ENCODE measurements around the gene DNAJB6.

Gene DNAJB6

DNA sequence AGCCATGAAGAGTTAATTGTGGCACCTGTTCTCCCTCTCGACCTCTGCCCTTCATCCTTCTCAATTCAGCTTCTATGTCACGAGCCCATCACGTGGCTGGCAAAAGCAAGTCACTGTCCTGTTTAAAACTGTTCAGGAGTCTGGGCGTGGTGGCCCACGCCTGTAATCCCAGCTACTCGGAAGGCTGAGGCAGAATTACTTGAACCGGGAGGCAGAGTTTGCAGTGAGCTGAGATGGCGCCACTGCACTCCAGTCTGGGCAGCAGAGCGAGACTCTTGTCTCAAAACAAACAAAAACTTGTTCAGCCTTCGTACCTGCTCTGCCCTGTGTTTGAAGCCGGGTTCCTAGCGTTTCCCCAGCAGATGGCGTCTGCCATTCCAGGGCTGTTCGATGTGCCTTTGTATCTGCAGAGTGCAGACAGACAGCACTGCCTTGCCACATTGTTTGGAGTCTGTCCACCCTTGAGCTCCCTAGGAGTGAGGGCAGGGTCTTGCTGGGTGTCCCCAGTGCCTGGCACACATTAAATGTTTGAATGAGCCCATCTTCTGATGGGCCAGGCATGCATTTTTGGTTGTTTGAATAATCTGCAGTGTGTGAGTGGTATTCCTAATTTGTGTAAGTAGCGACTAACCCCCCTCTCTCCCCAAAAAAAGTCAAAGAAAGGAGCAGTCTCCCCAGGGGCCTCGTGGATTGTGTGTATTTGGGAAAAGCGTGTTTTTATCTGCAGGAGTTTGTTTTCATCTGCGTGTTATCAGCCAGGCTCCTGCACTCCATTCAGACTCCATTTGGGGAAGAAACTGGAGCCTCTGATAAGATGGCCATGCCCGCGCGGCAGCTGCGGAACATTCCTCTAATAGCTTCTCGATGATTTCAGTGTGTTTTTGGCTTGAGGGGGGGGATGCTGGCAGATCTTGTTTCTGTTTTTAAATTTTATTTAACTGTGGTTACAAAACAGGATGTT, 61.2 kb downstream of the DNAJB6 start:
- DNase-seq = peak; percentile 89

DNA sequence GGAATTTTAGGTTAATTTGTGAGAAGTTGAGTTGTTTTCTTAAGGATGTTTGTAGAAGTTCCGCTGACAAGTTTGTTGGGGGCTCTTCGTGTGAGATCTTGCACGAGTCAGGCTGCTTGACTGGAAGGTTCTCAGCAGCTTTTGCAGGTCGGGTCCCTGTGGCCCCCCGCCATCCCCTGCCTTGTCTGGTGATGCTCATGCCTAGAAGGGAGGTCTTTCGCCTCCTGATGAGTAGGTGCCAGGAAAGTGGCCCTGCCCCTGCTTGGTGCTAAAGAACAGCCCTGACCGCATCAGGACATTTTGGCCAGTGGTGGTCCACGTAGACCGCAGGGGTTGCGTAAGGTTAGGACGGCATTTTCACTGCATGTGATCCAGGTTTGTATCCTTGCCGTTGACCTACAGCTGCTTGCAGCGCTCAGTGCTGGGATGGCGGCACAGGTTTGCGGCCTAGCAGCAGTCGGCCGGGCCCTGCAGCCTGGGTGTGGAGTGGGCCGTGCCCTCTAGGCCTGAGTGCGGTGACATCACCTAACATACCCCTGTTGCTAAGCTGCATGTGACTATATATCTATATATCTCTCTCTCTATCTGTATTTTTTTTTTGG, 62.4 kb downstream of the DNAJB6 start:
- peak; percentile 15 for DNase-seq

DNA sequence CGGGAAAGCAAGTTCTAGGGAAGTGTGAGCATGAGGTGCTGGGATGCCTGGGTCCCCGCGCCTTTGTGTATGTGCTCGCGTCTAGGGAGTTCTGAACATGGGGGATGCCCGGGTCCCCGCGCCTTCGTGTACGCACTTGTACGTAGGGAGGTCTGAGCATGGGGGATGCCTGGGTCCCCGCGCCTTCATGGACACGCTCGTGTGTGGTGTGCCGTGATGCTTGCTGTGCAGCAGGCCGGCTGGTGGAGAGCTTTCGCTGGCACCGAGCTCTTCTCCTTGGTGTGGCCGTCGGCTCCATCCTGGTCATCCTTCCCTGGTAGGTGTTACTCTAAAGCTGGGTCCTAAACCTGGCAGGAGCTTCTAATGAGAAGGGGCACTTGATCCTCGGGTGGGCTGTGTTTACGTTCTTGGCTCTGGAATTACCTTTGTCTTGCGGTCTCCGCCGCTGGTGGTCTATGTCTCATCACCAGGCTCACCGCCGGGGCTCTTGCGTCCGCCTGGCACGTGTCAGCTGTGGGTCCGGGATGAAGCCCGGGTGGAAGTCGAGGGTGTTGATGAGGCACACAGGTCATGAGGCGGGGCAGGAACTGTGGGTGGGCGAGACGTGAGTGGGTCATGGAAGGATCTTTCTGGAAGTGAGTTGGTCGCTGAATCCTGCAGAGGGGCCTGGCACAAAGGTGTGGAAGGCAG, 63.5 kb downstream of the DNAJB6 start:
- DNase-seq = no peak

DNA sequence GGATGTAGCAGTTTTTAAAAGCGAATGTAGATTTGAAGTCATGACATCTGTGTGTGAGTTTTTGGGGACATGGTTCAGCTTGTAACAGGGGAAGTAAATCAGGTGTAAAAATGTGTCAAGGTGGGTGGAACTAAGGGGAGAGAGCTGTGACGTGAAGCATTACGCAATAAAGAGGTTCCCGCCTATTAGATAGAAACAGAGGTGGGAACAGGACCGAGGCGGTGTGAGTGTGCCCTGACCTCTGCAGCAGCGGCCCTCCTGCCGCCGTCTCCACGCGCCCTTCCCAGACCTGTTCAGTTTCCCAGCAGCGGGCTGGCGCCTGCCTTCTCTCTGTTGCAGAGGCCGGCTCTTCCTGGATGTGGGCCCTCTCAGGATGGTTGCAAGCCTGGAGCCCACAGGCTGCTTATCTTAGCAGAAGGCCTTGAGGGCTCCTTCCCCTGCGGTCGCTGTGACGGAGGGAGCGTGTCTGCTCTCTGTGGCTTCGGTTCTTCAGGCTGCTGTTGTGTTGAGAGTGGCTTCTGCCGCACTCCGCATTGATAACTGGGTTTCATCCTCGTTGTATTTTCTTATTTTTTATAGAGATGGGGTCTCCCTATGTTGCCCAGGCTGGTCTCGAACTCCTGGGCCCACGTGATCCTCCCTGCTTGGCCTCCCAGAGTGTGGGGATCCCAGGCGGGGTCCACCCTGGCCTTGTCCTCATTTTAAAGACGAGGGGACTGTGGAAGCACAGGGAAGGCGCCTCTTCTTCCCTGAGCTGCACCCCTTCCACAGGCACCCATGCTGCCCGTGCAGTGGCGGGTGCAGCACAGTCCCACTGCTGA, 65.0 kb downstream of the DNAJB6 start:
- DNase-seq = peak; percentile 96

DNA sequence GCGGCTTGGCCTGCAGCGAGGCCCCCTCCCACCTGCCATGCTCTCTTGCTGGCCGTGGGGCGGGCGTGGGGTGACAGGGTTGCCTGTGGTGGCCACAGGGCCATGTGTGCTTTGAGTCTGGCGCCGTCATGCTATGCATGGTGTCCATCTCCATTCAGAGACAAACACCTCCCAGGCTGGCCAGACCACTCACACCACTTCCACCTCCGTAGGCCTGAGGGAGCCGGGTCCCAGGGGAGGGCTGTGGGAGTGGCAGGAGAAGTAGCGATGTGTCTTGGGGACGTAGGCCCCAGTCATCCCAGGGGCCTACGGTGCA, 65.5 kb downstream of the DNAJB6 start:
- DNase-seq = no peak

DNA sequence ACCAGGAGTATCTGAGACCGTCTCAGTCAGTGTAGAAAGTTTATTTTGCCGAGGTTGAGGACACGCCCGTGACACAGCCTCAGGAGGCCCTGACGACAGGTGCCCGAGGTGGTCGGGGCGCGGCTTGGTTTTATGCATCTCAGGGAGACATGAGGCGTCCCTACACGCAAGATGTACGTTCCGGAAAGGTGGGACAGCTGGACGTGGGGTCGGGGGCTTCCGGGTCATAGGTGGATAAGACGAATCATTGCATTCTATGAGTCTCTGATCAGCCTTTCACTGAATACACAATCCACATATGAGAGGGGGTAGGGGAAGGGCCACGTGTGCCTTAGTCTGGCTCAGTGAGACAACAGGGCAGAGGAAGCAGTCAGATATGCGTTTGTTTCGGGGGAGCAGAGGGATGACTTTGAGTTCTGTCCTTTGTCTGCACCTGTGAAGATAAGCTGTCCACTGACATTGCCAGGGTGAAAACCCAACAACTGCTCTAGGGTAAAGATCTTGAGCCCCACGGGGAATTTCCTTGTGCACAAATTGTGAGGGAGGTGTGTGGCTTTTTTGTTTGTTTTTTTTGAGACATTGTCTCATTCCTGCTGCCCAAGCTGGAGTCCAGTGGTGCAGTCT, 66.2 kb downstream of the DNAJB6 start:
- peak; percentile 93 for DNase-seq

DNA sequence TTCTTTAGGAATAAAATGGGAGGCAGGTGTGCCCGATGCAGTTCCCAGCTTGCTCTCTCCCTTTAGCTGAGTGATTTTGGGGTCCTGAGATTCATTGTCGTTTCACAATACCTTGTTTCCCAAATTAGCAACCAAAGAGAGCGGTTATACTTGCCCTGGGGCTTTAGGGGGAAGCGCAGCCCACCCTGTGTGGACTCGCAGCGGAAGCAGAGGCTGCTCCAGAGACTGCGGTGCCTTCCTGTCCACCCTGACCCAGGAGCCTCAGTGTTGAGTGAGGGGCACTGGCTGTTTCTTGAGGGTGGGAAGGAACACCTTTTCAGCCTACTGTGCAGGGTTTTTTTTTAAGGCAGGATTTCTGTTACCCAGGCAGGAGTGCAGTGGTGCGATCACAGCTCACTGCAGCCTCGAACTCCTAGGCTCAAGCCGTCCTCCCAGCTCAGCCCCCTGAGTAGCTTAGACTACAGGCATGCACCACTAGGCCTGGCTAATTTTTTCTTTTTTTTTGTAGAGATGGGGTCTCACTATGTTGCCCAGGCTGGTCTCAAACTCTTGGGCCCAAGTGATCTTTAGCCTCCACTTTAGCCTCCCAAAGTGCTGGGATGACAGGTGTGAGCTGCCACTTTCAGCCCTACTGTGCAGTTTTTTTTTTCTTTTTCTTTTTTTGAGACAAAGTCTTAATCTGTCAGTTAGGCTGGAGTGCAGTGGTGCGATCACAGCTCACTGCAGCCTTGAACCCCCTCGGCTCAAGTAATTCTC, 67.0 kb downstream of the DNAJB6 start:
- no peak for DNase-seq

DNA sequence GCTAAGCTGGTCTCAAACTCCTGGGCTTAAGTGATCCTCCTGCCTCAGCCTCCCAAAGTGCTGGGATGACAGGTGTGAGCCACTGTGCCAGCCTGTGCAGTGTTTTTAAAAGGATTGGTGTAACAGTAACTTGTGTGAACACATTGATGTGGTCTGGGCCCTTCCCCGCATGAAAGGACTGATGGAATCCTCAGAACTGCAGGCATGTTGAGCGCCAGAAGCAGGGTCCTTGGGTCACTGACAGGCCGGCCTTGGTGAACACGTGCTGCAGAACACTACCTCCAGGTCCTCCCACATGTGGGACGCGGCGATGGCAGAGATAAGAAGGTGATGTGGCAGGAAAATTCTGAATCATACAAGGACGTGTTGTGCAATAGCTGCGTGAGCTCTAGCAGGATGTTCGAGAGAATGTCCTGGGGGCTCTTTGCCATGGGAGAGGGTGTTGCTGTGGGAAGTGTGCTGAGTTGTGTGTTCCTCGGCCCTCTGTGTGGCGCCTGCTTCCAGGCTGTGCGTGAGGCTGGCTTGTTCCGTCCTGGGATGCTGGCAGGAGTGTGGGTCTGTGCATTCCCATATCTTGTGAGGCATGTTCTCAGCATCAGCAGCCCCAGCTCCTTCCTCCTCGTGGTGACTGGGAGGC, 68.2 kb downstream of the DNAJB6 start:
- peak; percentile 89 for DNase-seq

DNA sequence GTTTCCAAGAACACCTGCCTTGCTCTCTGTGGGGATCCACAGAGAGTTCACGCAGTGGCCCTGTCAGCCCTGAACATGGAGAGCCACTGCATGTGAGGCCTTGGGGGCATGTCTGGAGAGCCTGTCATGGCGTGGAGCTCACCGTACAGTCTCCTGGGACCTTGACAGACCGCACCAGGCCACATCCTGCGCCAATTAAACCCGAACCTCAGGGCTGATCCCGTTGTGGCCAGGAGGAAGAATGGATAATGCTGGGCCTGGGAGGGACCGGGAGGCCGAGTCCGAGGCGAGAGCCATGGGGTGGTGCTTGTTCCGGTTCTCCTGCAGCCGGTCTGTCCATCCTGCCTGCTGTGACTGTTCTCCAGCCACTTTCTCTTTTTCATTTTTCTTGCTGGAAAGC, 68.7 kb downstream of the DNAJB6 start:
- DNase-seq = no peak

DNA sequence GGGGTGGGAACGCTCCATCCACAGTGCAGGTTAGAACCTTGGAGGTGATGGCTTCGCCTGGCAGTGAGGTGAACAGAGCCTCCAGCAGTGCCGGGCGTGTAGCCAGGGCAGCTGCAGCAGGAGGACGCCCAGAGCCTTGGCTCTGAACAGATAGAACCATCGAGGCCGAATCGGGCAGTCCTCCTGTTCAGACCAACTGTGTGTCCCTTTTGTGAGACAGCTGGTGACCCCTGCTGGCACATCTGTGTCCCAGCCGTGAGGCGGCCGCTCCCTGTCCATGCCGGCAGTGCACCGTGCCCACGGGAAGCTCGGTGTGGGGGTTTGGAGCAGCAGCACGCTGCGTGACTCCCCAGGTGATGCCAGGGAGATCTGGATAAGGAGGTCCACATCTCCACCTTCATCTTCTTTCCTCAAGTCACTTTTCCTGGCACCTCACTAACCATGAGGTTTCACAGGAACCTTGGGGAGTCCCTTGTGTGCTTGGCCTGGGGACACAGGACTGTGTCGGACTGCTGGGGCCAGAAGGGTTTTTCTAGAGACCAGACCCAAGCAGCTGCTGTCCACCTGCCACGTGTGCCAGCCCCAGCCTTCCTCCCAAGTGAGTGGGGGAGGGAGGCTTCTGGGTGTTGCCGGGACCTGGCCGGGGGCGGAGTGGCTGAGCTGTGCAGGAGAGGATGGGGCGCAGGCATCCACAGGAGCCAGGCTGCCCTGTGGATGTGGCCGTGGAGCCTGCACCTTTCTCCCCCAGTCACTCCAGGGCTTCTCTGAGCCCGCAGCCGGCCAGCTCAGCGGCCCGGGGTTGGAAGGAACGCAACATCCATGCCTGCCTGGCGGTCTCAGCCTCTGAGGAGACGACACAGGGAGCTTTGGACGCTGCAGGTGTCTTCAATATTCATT, 69.4 kb downstream of the DNAJB6 start:
- peak; percentile 77 for DNase-seq

DNA sequence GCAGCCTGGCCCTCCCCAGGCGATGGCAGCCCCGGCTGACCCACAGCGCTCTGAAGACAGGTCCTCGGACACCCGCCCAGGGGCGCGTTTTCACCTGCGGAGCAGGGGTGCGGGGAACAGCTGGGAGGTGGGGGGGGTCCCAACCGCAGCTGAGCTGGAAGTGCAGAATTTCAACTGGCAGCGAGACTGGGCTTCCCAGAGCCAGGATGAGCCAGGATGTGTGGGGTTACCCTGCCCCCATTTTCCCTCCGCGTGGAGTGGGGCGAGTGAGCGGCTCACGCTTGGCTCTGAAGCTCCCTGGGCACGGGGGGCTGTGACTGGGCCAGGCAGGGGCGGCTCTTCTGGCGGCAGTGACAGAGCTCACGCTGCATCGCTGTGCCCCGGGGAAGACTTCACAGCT, 70.2 kb downstream of the DNAJB6 start:
- DNase-seq = no peak

DNA sequence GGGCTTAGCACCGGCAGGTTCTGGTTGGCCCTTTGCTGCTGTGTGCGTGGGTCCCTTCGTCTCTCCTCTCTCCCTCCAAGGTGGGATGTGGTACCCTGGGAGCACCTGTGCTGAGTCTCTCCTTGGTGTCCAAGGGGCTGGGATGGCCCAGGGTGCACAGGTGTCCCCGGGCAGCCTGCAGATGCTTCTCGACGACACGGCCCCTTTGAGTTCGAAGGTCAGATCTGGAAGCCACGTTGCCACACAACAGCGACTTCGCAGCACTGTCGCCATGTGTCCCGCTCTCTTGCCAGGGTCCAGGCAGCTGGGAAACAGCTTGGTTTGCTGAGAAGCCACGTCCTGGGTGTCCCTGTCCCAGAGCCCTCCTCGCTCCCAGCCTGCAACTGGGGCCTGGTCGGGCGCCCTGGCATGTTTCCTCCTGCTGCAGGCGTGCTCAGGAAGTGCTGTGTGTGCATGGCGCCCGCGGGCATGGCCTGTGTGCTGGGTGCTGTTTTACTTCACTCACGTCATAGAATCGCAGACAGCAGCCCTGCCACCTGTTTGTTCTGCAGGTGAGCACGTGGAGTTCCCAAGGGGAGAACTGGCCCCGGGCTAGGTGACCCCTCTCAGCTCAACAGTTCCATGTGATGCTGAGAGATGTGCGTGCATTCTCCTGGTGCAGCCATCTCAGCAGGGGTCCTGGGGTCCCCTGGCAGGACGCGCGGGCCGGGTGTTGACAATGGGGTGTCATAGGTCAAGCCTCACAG, 70.9 kb downstream of the DNAJB6 start:
- no peak for DNase-seq

DNA sequence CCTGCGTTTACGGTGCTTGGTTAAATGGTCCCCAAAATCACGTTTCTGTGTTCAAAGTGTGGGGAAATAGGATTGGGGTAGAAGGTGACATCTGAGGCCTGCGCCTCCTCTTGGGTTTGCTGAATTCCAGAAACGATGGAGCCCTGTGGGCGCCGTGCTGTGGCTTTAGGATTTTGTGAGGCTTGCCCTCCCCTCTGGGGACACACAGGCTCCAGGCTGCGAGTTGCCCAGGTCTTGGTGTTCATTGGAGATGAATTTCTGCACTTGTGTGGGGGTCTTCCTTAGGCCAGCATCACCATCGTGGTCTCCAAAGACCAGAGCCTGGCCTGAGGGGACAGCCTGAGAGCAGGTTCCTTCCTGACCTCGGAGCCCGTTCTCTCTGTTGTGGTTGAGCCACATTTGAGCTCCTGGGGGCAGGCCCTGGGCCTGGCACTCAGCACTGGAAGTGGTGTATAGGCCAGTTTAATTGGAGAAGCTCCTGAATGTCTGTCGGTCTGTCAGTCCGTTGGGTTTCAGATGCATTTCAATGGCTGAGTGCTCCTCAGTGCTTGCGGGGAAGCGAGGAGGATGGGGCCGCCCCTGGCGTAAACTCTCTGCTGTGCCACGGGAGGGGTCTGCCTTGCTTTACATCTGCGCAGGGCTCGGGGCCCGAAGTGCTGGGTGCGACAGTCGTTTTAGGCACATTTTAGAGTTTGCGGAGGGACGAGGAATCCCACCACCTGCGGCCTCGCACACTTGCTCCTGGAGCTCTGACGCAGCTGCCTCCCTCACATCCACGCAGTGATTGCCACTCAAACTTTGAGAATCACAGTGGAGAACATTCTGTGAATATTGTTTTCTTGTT, 71.7 kb downstream of the DNAJB6 start:
- no peak for DNase-seq

DNA sequence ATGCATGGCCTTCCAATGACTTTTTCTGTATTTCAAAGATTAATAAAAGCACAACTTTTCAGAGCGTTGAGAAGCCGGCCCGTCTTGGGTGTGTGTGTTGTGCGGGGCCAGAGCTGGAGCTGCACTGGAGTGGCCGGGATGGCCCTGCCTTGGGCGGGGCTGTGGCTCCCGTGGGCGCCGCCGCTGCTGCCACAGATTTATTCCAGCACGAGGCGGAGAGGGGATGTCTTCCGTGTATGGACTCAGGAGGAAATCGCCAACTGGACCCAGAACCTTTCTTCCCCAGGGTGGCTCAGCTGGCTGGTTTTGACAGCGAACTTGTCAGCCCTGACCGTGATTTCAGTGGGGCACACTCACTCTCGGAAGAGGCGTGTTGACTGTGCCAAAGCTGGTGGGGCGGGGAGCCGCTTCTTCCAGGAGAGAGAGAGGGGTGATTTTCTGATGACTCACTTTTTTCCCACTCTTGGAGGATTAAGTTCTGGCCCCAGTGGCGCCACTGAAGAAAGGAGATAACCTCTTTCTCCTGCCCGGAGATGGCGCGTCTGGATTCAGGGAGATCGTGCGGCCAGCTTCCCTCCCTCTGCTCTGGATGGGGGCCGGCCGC, 72.4 kb downstream of the DNAJB6 start:
- DNase-seq = no peak

DNA sequence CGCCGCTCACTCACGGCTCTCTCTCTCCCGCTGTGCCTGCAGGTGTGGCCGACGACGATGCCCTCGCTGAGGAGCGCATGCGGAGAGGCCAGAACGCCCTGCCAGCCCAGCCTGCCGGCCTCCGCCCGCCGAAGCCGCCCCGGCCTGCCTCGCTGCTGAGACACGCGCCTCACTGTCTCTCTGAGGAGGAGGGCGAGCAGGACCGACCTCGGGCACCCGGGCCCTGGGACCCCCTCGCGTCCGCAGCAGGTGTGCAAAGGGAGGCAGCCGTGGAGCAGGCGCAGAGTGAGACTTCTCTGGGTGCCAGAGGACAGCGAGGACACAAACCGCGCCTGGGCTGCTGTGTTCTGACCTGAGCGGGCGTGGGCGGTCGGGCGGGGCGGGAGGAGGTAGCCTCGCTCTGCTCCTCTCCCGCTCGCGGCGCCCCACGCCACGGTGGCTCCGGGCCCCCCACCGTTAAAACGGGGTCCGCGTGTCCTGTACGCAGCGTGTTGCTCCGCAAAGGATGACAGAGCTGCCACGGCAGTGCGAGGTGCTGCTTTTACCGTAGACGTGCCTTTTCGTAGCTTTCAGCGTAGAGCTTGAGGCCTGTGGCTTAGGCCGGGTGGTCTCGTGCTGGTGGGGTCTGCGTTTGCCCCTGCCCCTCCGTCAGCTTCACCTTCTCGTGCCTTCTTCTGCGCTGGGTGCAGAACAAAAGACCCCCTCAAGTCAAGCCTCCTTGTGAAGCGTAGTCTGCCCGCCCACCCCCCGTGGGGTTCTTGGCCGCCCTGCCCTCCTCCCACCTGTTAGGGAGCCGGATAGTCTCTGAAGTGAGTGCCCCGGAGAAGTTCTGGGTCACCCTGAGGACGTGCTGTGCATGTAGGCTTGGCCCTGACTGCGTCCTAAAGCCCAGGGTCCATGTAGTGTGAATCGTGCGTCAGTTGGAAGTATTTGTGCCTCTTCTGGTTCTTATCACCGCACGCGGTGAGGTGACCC, 73.2 kb downstream of the DNAJB6 start:
- DNase-seq = no peak

DNA sequence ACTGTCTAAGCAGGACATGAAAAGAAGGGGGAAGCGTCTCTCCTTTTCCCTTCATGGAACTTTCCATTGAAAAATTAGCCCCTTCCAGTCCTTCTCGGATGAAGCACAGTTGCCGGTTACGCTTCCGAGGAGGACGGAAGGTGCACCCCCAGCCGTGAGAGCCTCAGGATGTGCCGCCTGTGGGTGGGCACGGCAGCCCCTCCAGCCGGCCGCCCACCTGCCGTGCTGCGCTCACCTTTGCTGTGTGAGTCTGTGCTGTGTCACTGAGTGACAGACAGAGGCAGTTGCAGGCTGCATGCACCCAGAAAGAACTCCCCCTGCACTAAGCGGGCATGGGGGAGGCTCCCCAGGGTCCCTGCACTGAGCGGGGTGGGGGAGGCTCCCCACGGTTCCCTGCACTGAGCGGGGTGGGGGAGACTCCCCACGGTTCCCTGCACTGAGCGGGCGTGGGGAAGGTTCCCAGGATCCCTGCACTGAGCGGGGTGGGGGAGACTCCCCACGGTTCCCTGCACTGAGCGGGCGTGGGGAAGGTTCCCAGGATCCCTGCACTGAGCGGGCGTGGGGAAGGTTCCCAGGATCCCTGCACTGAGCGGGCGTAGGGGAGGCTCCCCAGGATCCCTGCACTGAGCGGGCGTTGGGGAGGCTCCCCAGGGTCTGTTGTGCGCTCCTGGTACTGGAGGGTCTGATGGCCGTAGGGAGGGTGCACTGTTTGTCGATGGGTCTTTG, 74.2 kb downstream of the DNAJB6 start:
- no peak for DNase-seq

Data from hematopoietic multipotent progenitor cell treated with erythropoietin and hydrocortisone succinate and interleukin-3 and kit ligand, for 8 days (in vitro differentiated cells).